GM12872 (cell line): ENCODE results near the gene MDP1.

Experiments
- CTCF ChIP-seq: IDR thresholded peaks from 3 replicates; pipeline ENCODE4 v1.5.1; 2011; ENCODE audit warnings: low read depth, mild to moderate bottlenecking, low read length, moderate library complexity; ENCODE audit not compliant: insufficient read depth

Gene MDP1

GRCh38 chr14:24232645-24233537 is 17.0 kb upstream of the MDP1 start, which contains the start of gene GMPR2:
Gene GMPR2, plus strand, starts transcription at chr14:24232929. Its CDS starts 325 bp downstream, at chr14:24233254.
- no peak for TF ChIP-seq CTCF

GRCh38 chr14:24232121-24232644 is 16.3 kb upstream of the MDP1 start, which contains the start of gene NEDD8:
Gene NEDD8, minus strand, starts transcription at chr14:24232367. Its CDS starts 100 bp downstream, at chr14:24232267.
- TF ChIP-seq CTCF = no peak

- no peak for TF ChIP-seq CTCF
These were observed 15.6 kb upstream of the MDP1 start for GRCh38 chr14:24231263-24232120.

- TF ChIP-seq CTCF = no peak
These were observed 13.0 kb upstream of the MDP1 start for GRCh38 chr14:24228902-24229301.

GRCh38 chr14:24226473-24226872 is 10.6 kb upstream of the MDP1 start:
- TF ChIP-seq CTCF = no peak

GRCh38 chr14:24224618-24225071 is 8.8 kb upstream of the MDP1 start:
- no peak for TF ChIP-seq CTCF

GRCh38 chr14:24219521-24219920 is 3.7 kb upstream of the MDP1 start:
- TF ChIP-seq CTCF = no peak
